Liver (tissue), 9 donors: ENCODE results near the gene MOGAT3. TPM values are rescaled to one million over a fixed set of nuclear protein-coding genes. Genes with fewer than 3 reads are reported as not detected.

Source experiments
- DNase-seq: peaks from one replicate; pipeline ENCODE4 v3.0.0-alpha.2; 2017; ENCODE audit warnings: low spot score
- H3K27ac ChIP-seq, 2 donors: one replicate each; pipeline ENCODE4 v1.7.0; 2013; ENCODE audit warnings: inconsistent platforms in 2 of 2, low read length in 2 of 2, control low read depth in 1 of 2, low read depth in 1 of 2, mild to moderate bottlenecking in 1 of 2
- H3K27me3 ChIP-seq, 4 donors: one replicate each; pipeline versions ENCODE4 v1.6.1 to v1.7.0; 2013; ENCODE audit warnings: low read length in 3 of 4, inconsistent platforms in 1 of 4, mild to moderate bottlenecking in 1 of 4, moderate library complexity in 1 of 4; ENCODE audit not compliant: control insufficient read depth in 4 of 4, insufficient read depth in 4 of 4
- H3K36me3 ChIP-seq, 4 donors: one replicate each; pipeline versions ENCODE4 v1.6.1 to v1.7.0; 2013; ENCODE audit warnings: low read length in 3 of 4, mild to moderate bottlenecking in 3 of 4, low read depth in 1 of 4, moderate library complexity in 1 of 4; ENCODE audit not compliant: control insufficient read depth in 4 of 4, insufficient read depth in 3 of 4
- H3K4me1 ChIP-seq, 4 donors: one replicate each; pipeline versions ENCODE4 v1.6.1 to v1.7.0; 2013; ENCODE audit warnings: low read length in 3 of 4, mild to moderate bottlenecking in 3 of 4, moderate library complexity in 1 of 4; ENCODE audit not compliant: control insufficient read depth in 4 of 4, insufficient read depth in 4 of 4
- H3K4me3 ChIP-seq, 3 donors: one replicate each; pipeline versions ENCODE4 v1.6.1 to v1.7.0; 2013; ENCODE audit warnings: low read length in 3 of 3, control low read depth in 1 of 3, low read depth in 1 of 3, mild to moderate bottlenecking in 1 of 3
- H3K9ac ChIP-seq, 2 donors: one replicate each; pipeline ENCODE4 v1.7.0; 2013; ENCODE audit warnings: low read length in 2 of 2, mild to moderate bottlenecking in 2 of 2, moderate library complexity in 2 of 2, control low read depth in 1 of 2, low read depth in 1 of 2
- H3K9me3 ChIP-seq, 4 donors: one replicate each; pipeline versions ENCODE4 v1.6.1 to v1.7.0; 2013; ENCODE audit warnings: low read length in 3 of 4; ENCODE audit not compliant: control insufficient read depth in 4 of 4
- ATF3 ChIP-seq: IDR thresholded peaks from 2 replicates; pipeline ENCODE4 v1.6.1; 2016; ENCODE audit warnings: antibody characterized with exemption
- CTCF ChIP-seq: fragments of 150-350 bp; IDR thresholded peaks from 2 replicates; pipeline ENCODE4 v1.5.1; 2017; ENCODE audit warnings: improper control_type of control experiment, low read depth, low read length; ENCODE audit not compliant: missing input control
- EGR1 ChIP-seq, 2 donors: IDR thresholded peaks; 2 replicates each; pipeline ENCODE4 v1.6.1; 2016 to 2018; ENCODE audit warnings: antibody characterized with exemption in 2 of 2, low read depth in 2 of 2
- FOXA1 ChIP-seq: IDR thresholded peaks from 2 replicates; pipeline ENCODE4 v1.6.1; 2016; ENCODE audit warnings: antibody characterized with exemption
- FOXA2 ChIP-seq: IDR thresholded peaks from 2 replicates; pipeline ENCODE4 v1.6.1; 2016; ENCODE audit warnings: antibody characterized with exemption
- HNF4G ChIP-seq: IDR thresholded peaks from 2 replicates; pipeline ENCODE4 v1.6.1; 2016; ENCODE audit warnings: antibody characterized with exemption
- NR2F2 ChIP-seq: IDR thresholded peaks from 2 replicates; pipeline ENCODE4 v1.6.1; 2016; ENCODE audit warnings: antibody characterized with exemption
- RAD21 ChIP-seq, 2 donors: IDR thresholded peaks; 2 replicates each; pipeline ENCODE4 v1.6.1; 2016; ENCODE audit warnings: antibody characterized with exemption in 2 of 2, mild to moderate bottlenecking in 2 of 2
- REST ChIP-seq: IDR thresholded peaks from 2 replicates; pipeline ENCODE4 v1.6.1; 2016; ENCODE audit warnings: antibody characterized with exemption, mild to moderate bottlenecking
- RXRA ChIP-seq, 2 donors: IDR thresholded peaks; 2 replicates each; pipeline ENCODE4 v1.6.1; 2017 to 2018; ENCODE audit warnings: antibody characterized with exemption in 2 of 2, mild to moderate bottlenecking in 1 of 2
- TAF1 ChIP-seq: conservative IDR thresholded peaks from 2 replicates; pipeline ENCODE4 v1.6.1; 2016; ENCODE audit warnings: antibody characterized with exemption, mild to moderate bottlenecking
- YY1 ChIP-seq: IDR thresholded peaks from 2 replicates; pipeline ENCODE4 v1.6.1; 2016; ENCODE audit warnings: antibody characterized with exemption, mild to moderate bottlenecking
- ZBTB33 ChIP-seq: IDR thresholded peaks from 2 replicates; pipeline ENCODE4 v1.6.1; 2016; ENCODE audit warnings: antibody characterized with exemption
- WGBS: extraction: QIAGEN DNeasy Blood & Tissue Kit; methylation state at CpG from one replicate; pipeline ENCODE4 v1.1.7; 2013; 5-methylcytosine and 5-hydroxymethylcytosine counted together
- polyA plus RNA-seq, 2 donors: library from polyadenylated mRNA; stranded (reverse) in 1 of 2; unstranded in 1 of 2; fragments of 200-250 nt in 1 of 2; fragments of >200 nt in 1 of 2; fragmentation: Nextera tagmentation in 1 of 2; extraction: Ambion mirVana in 1 of 2; gene quantifications; one replicate each; pipeline versions ENCODE4 v1.2.1 to v1.2.3, GENCODE V29; 2013 to 2015
- total RNA-seq, 2 donors: library from RNA; depleted of rRNA; stranded (reverse); fragments of >200 nt; gene quantifications; one replicate each; pipeline ENCODE4 v1.2.3, GENCODE V29; 2014
- TF ChIP-seq, protein P1 (sequence below): IDR thresholded peaks from 2 replicates; pipeline ENCODE4 v1.6.1; 2016; ENCODE audit warnings: antibody characterized with exemption
- donor health status: healthy.
- donor health status: healthy.
- donor health status: healthy.
- donor health status: healthy.
- donor health status: healthy.

The MOGAT3 gene
- total and polyA plus RNA-seq, 4 donors: 1.8 to 7.9 (median 3.7) TPM

GRCh38 chr7:101179117-101179516 is 21.7 kb downstream of the MOGAT3 start:
- H3K27me3 ChIP-seq: peaks cover 0 to 9% (median 4%) of the 10 kb centered on the region in 4 donors
- no peak overlapping the region for H3K4me3 ChIP-seq
- no peak overlapping the region for H3K9ac ChIP-seq
- H3K9me3 ChIP-seq: no peaks in the 10 kb centered on the region
- no peak for TF ChIP-seq HNF4G
- no peak for TF ChIP-seq ZBTB33
- no peak for TF ChIP-seq RXRA (IDR thresholded peaks at IDR 0.05)
- TF ChIP-seq ATF3: no peak
- TF ChIP-seq RAD21 (IDR thresholded peaks at IDR 0.05): no peak
- TF ChIP-seq FOXA2: no peak
- no peak for TF ChIP-seq REST
- TF ChIP-seq NR2F2: no peak
- TF ChIP-seq FOXA1: no peak
- TF ChIP-seq, protein P1, sequence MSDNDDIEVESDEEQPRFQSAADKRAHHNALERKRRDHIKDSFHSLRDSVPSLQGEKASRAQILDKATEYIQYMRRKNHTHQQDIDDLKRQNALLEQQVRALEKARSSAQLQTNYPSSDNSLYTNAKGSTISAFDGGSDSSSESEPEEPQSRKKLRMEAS: no peak
- TF ChIP-seq TAF1: no peak
- no peak for TF ChIP-seq CTCF
- TF ChIP-seq YY1: no peak
- no peak for TF ChIP-seq EGR1 (IDR thresholded peaks at IDR 0.05; ENCODE audit: low read depth in 2 of 2)
- no peak overlapping the region for H3K27ac ChIP-seq
- DNase-seq: no peak
- H3K4me1 ChIP-seq: peaks cover 0 to 8% (median 2%) of the 10 kb centered on the region in 4 donors
- WGBS: 4% methylated on average over 20 of the region's 20 CpGs
- H3K36me3 ChIP-seq: no peaks in the 10 kb centered on the region

- H3K27me3 ChIP-seq: peaks cover 0 to 14% (median 11%) of the 10 kb centered on the region in 4 donors
- WGBS: 85% methylated on average over 2 of the region's 2 CpGs
These were observed 23.2 kb downstream of the MOGAT3 start for GRCh38 chr7:101177644-101178043.

More at GRCh38 chr7:101177644-101178043, 23.2 kb downstream of the MOGAT3 start:
- Histone ChIP-seq H3K4me1 (peaks cover 5 to 23% (median 7%) of the 10 kb centered on the region in 4 donors), H3K9ac (no peak overlapping the region), H3K36me3 (no peaks in the 10 kb centered on the region), H3K9me3 (no peaks in the 10 kb centered on the region), H3K27ac (no peak overlapping the region), H3K4me3 (no peak overlapping the region)
- no peak for DNase-seq
- no peak for TF ChIP-seq ZBTB33
- TF ChIP-seq YY1: no peak
